Stimulated activated CD4-positive, alpha-beta T cell treated with anti-CD3 and anti-CD28 coated beads, Interleukin-2, amount 100 ng/mL, for 48 hours (primary cell): ENCODE measurements around the gene MCC.

Experiments used
- DNase-seq, 2 donors: peaks; one replicate each; pipeline ENCODE4 v3.0.0-alpha.2; 2020

Gene MCC

GRCh38 chr5:113358696-113359095 lies 129.6 kb downstream of the MCC start:
- no peak for DNase-seq

- DNase-seq, result no peak
Observed at GRCh38 chr5:113357696-113358476, 130.4 kb downstream of the MCC start.

- DNase-seq, result no peak
Observed at GRCh38 chr5:113356487-113356886, 131.8 kb downstream of the MCC start.

- no peak for DNase-seq
Observed at GRCh38 chr5:113354055-113354454, 134.2 kb downstream of the MCC start.

GRCh38 chr5:113347572-113347971 lies 140.7 kb downstream of the MCC start:
- DNase-seq, result no peak

GRCh38 chr5:113344973-113345940 lies 143.0 kb downstream of the MCC start:
- no peak for DNase-seq

GRCh38 chr5:113343343-113343742 lies 144.9 kb downstream of the MCC start:
- no peak for DNase-seq

- no peak for DNase-seq
Observed at GRCh38 chr5:113340537-113340936, 147.7 kb downstream of the MCC start.

GRCh38 chr5:113338628-113339027 lies 149.6 kb downstream of the MCC start:
- DNase-seq, result no peak

- DNase-seq, result no peak
Observed at GRCh38 chr5:113337515-113338415, 150.5 kb downstream of the MCC start.

- DNase-seq, result no peak
Observed at GRCh38 chr5:113336975-113337374, 151.3 kb downstream of the MCC start.

- DNase-seq, result no peak
Observed at GRCh38 chr5:113333411-113333810, 154.8 kb downstream of the MCC start.

GRCh38 chr5:113331209-113331551 lies 157.1 kb downstream of the MCC start:
- no peak for DNase-seq

- DNase-seq, result no peak
Observed at GRCh38 chr5:113330533-113331208, 157.6 kb downstream of the MCC start.

- no peak for DNase-seq
Observed at GRCh38 chr5:113329981-113330380, 158.3 kb downstream of the MCC start.

GRCh38 chr5:113325054-113325453 lies 163.2 kb downstream of the MCC start:
- no peak for DNase-seq

- DNase-seq, result no peak
Observed at GRCh38 chr5:113321276-113321675, 167.0 kb downstream of the MCC start.

- no peak for DNase-seq
Observed at GRCh38 chr5:113320273-113320780, 167.9 kb downstream of the MCC start.

- no peak for DNase-seq
Observed at GRCh38 chr5:113319256-113320053, 168.8 kb downstream of the MCC start.

GRCh38 chr5:113317636-113318035 lies 170.6 kb downstream of the MCC start:
- no peak for DNase-seq

- DNase-seq, result no peak
Observed at GRCh38 chr5:113311301-113311700, 177.0 kb downstream of the MCC start.
